ENCODE measurements around the gene MAD1L1.

Gene MAD1L1

GRCh38 chr7:2203766-2204300, 28.9 kb downstream of the MAD1L1 start:
- H3K4me3 ChIP-seq (ENCODE audit: control insufficient read depth, low read depth, low read length): no peak overlapping the region
- TF ChIP-seq CTCF (conservative IDR thresholded peaks at IDR 0.05; ENCODE audit: control insufficient read depth, insufficient read depth, low read depth, low read length): no peak
- no peak for DNase-seq (ENCODE audit: low read depth)

- no peak for TF ChIP-seq CTCF (conservative IDR thresholded peaks at IDR 0.05; ENCODE audit: control insufficient read depth, insufficient read depth, low read depth, low read length)
- no peak for DNase-seq (ENCODE audit: low read depth)
These were observed 29.6 kb downstream of the MAD1L1 start for GRCh38 chr7:2202901-2203765.

GRCh38 chr7:2202361-2202761, 30.4 kb downstream of the MAD1L1 start:
- no peak overlapping the region for H3K4me3 ChIP-seq (ENCODE audit: control insufficient read depth, low read depth, low read length)
- DNase-seq (ENCODE audit: low read depth): no peak
- TF ChIP-seq CTCF (conservative IDR thresholded peaks at IDR 0.05; ENCODE audit: control insufficient read depth, insufficient read depth, low read depth, low read length): no peak

More at GRCh38 chr7:2202901-2203765, 29.6 kb downstream of the MAD1L1 start:
- no peak overlapping the region for H3K4me3 ChIP-seq (ENCODE audit: control insufficient read depth, low read depth, low read length)

- TF ChIP-seq CTCF (conservative IDR thresholded peaks at IDR 0.05; ENCODE audit: control insufficient read depth, insufficient read depth, low read depth, low read length): no peak
- DNase-seq (ENCODE audit: low read depth): no peak
These were observed 30.9 kb downstream of the MAD1L1 start for GRCh38 chr7:2201686-2202360.

GRCh38 chr7:2201128-2201527, 31.6 kb downstream of the MAD1L1 start:
- DNase-seq (ENCODE audit: low read depth): no peak
- no peak overlapping the region for H3K4me3 ChIP-seq (ENCODE audit: control insufficient read depth, low read depth, low read length)
- no peak for TF ChIP-seq CTCF (conservative IDR thresholded peaks at IDR 0.05; ENCODE audit: control insufficient read depth, insufficient read depth, low read depth, low read length)

More at GRCh38 chr7:2201686-2202360, 30.9 kb downstream of the MAD1L1 start:
- no peak overlapping the region for H3K4me3 ChIP-seq (ENCODE audit: control insufficient read depth, low read depth, low read length)

- no peak for DNase-seq (ENCODE audit: low read depth)
- no peak overlapping the region for H3K4me3 ChIP-seq (ENCODE audit: control insufficient read depth, low read depth, low read length)
- TF ChIP-seq CTCF (conservative IDR thresholded peaks at IDR 0.05; ENCODE audit: control insufficient read depth, insufficient read depth, low read depth, low read length): no peak
These were observed 32.2 kb downstream of the MAD1L1 start for GRCh38 chr7:2200584-2200980.

All from fibroblast of mammary gland (primary cell).